ENCODE measurements around the gene EXOC1L.

EXOC1L gene

GRCh38 chr4:55819634-55820033 is at the start of gene EXOC1L:
Gene EXOC1L (plus strand): TSS chr4:55819790. CDS start chr4:55820027, 237 bp downstream.
- DNase-seq = no peak

GRCh38 chr4:55770662-55771061 is 48.9 kb upstream of the EXOC1L start:
- DNase-seq = no peak

- no peak for DNase-seq
Observed at GRCh38 chr4:55781341-55781740, 38.2 kb upstream of the EXOC1L start.

- DNase-seq = no peak
Observed at GRCh38 chr4:55781812-55782211, 37.8 kb upstream of the EXOC1L start.

GRCh38 chr4:55783584-55783983 is 36.0 kb upstream of the EXOC1L start:
- no peak for DNase-seq

- peak; percentile 40 for DNase-seq
Observed at GRCh38 chr4:55784747-55785146, 34.8 kb upstream of the EXOC1L start.

- no peak for DNase-seq
Observed at GRCh38 chr4:55791666-55792065, 27.9 kb upstream of the EXOC1L start.

GRCh38 chr4:55793479-55793878 is 26.1 kb upstream of the EXOC1L start:
- no peak for DNase-seq

GRCh38 chr4:55794053-55794452 is 25.5 kb upstream of the EXOC1L start:
- no peak for DNase-seq

- DNase-seq = no peak
Observed at GRCh38 chr4:55795341-55795740, 24.2 kb upstream of the EXOC1L start.

GRCh38 chr4:55801498-55801897 is 18.1 kb upstream of the EXOC1L start:
- no peak for DNase-seq

- no peak for DNase-seq
Observed at GRCh38 chr4:55807556-55807955, 12.0 kb upstream of the EXOC1L start.

GRCh38 chr4:55808186-55808585 is 11.4 kb upstream of the EXOC1L start:
- DNase-seq = no peak

GRCh38 chr4:55808632-55809031 is 11.0 kb upstream of the EXOC1L start:
- DNase-seq = no peak

GRCh38 chr4:55817691-55818090 is 1.9 kb upstream of the EXOC1L start:
- DNase-seq = no peak

- DNase-seq = no peak
Observed at GRCh38 chr4:55820279-55820678, 689 bp downstream of the EXOC1L start.

- DNase-seq = no peak
Observed at GRCh38 chr4:55822329-55822728, 2.7 kb downstream of the EXOC1L start.

GRCh38 chr4:55824865-55825264 is 5.3 kb downstream of the EXOC1L start:
- no peak for DNase-seq

- DNase-seq = no peak
Observed at GRCh38 chr4:55826986-55827385, 7.4 kb downstream of the EXOC1L start.

- DNase-seq = no peak
Observed at GRCh38 chr4:55827582-55827981, 8.0 kb downstream of the EXOC1L start.

GRCh38 chr4:55830048-55830447 is 10.5 kb downstream of the EXOC1L start:
- no peak for DNase-seq

GRCh38 chr4:55830716-55831115 is 11.1 kb downstream of the EXOC1L start:
- DNase-seq = no peak

- no peak for DNase-seq
Observed at GRCh38 chr4:55834086-55834795, 14.7 kb downstream of the EXOC1L start.

- DNase-seq = no peak
Observed at GRCh38 chr4:55837903-55838302, 18.3 kb downstream of the EXOC1L start.

GRCh38 chr4:55838356-55838755 is 18.8 kb downstream of the EXOC1L start:
- DNase-seq = no peak

Data from NCI-H1436 (cell line).